Smooth muscle cell (in vitro differentiated cells): ENCODE results near the gene SAMD7. TPM values are rescaled to one million over a fixed set of nuclear protein-coding genes. Genes with fewer than 3 reads are reported as not detected.

Source experiments
- DNase-seq: peaks from one replicate; lab custom pipeline; 2025; ENCODE audit not compliant: unreplicated experiment; lab: John Stamatoyannopoulos, UW
- H2AFZ ChIP-seq: fragments of 200-600 bp; sonication (generic); 2 replicates; pipeline ENCODE4 v1.6.0; 2016; ENCODE audit warnings: antibody characterized with exemption, low read depth, mild to moderate bottlenecking
- H3F3A ChIP-seq: fragments of 200-600 bp; sonication (generic); 2 replicates; pipeline ENCODE4 v1.6.0; 2017; ENCODE audit warnings: antibody characterized with exemption, low read depth
- H3K27ac ChIP-seq: fragments of 200-600 bp; sonication (generic); 2 replicates; pipeline ENCODE4 v1.5.1; 2016; ENCODE audit warnings: low read depth, mild to moderate bottlenecking
- H3K27me3 ChIP-seq: fragments of 200-600 bp; sonication (generic); 2 replicates; pipeline ENCODE4 v1.6.1; 2016; ENCODE audit warnings: low read depth, mild to moderate bottlenecking
- H3K36me3 ChIP-seq: fragments of 200-600 bp; sonication (generic); 2 replicates; pipeline ENCODE4 v1.5.1; 2016; ENCODE audit warnings: low read depth
- H3K4me1 ChIP-seq: fragments of 200-600 bp; sonication (generic); 2 replicates; pipeline ENCODE4 v1.5.1; 2016; ENCODE audit warnings: low read depth
- H3K4me2 ChIP-seq: fragments of 200-600 bp; sonication (generic); 2 replicates; pipeline ENCODE4 v1.6.0; 2016; ENCODE audit warnings: mild to moderate bottlenecking
- H3K4me3 ChIP-seq: fragments of 200-600 bp; sonication (generic); 2 replicates; pipeline ENCODE4 v1.5.1; 2016; ENCODE audit warnings: mild to moderate bottlenecking
- H3K79me2 ChIP-seq: fragments of 200-600 bp; sonication (generic); 2 replicates; pipeline ENCODE4 v1.6.0; 2016; ENCODE audit warnings: low read depth, mild to moderate bottlenecking
- H3K9ac ChIP-seq: fragments of 200-600 bp; sonication (generic); 2 replicates; pipeline ENCODE4 v1.6.0; 2016; ENCODE audit warnings: low read depth
- H3K9me3 ChIP-seq: fragments of 200-600 bp; sonication (generic); replicated peaks from 2 replicates; pipeline ENCODE4 v1.5.1; 2016; ENCODE audit warnings: low read depth
- H4K20me1 ChIP-seq: fragments of 200-600 bp; sonication (generic); 2 replicates; pipeline ENCODE4 v1.6.0; 2016; ENCODE audit warnings: low read depth
- WGBS: methylation state at CpG from one replicate; pipeline ENCODE4 v1.1.7; 2016; ENCODE audit warnings: low lambda C conversion rate; 5-methylcytosine and 5-hydroxymethylcytosine counted together
- polyA plus RNA-seq: library from polyadenylated mRNA; unstranded; fragments of >200 nt; fragmentation: Nextera tagmentation; extraction: Ambion mirVana; gene quantifications from 2 replicates; pipeline ENCODE4 v1.2.1, GENCODE V29; 2016
- total RNA-seq: library from RNA; depleted of rRNA; stranded (reverse); fragments of >200 nt; gene quantifications from 2 replicates; pipeline ENCODE4 v1.2.3, GENCODE V29; 2014
- TF ChIP-seq, protein P1 (sequence below): fragments of 200-600 bp; sonication (generic); IDR thresholded peaks from 2 replicates; pipeline ENCODE4 v1.5.1; 2017; ENCODE audit warnings: borderline replicate concordance, mild to moderate bottlenecking, antibody characterized with exemption; ENCODE audit not compliant: insufficient read depth, poor library complexity, severe bottlenecking

Gene SAMD7
- total and polyA plus RNA-seq, 2 experiments from 2014 or later: not detected

DNA sequence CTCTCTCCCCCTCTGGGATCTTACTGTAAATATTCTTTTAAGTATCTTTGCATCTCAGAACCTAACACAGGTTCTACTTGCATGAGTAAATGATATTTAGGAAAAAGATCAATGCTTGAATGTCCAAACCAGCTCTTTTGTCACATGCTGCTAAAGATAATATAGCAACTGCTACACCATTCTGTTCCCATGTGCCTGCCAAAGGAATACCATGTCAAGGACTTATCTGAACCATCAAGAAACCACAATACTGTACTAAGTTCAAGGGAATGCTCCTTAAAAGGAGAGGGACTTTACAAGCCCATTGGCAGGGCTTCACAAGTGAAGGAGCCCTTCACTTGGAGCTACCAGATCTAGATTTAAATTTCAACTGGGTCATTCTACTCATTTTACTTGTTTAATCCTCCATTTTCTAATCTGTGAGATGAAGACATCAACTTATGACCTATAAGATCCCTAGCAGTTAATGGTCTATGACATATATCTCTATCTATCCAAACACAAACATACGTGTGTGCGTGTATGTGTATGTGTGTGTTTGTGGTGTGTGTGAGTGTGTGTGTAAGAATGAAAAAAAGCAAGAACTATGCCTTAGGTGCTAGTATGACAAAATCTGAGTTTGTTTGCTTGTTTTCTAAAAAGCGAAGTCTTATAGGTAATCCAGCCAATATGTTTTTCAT lies 42.2 kb downstream of the SAMD7 start:
- no peaks in the 10 kb centered on the region for H3K27me3 ChIP-seq
- H3K4me1 ChIP-seq: no peaks in the 10 kb centered on the region
- no peak overlapping the region for H3K27ac ChIP-seq
- no peak overlapping the region for H3K4me3 ChIP-seq
- H3K9ac ChIP-seq: no peak overlapping the region
- no peaks in the 10 kb centered on the region for H3K79me2 ChIP-seq
- WGBS: 96% methylated on average over 3 of the region's 3 CpGs
- H2AFZ ChIP-seq: no peak overlapping the region
- H3F3A ChIP-seq: peaks cover 4% of the 10 kb centered on the region
- DNase-seq: no peak
- no peaks in the 10 kb centered on the region for H3K9me3 ChIP-seq
- no peaks in the 10 kb centered on the region for H3K36me3 ChIP-seq
- H4K20me1 ChIP-seq: no peaks in the 10 kb centered on the region
- no peak overlapping the region for H3K4me2 ChIP-seq
- TF ChIP-seq, protein P1, sequence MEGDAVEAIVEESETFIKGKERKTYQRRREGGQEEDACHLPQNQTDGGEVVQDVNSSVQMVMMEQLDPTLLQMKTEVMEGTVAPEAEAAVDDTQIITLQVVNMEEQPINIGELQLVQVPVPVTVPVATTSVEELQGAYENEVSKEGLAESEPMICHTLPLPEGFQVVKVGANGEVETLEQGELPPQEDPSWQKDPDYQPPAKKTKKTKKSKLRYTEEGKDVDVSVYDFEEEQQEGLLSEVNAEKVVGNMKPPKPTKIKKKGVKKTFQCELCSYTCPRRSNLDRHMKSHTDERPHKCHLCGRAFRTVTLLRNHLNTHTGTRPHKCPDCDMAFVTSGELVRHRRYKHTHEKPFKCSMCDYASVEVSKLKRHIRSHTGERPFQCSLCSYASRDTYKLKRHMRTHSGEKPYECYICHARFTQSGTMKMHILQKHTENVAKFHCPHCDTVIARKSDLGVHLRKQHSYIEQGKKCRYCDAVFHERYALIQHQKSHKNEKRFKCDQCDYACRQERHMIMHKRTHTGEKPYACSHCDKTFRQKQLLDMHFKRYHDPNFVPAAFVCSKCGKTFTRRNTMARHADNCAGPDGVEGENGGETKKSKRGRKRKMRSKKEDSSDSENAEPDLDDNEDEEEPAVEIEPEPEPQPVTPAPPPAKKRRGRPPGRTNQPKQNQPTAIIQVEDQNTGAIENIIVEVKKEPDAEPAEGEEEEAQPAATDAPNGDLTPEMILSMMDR: no peak

DNA sequence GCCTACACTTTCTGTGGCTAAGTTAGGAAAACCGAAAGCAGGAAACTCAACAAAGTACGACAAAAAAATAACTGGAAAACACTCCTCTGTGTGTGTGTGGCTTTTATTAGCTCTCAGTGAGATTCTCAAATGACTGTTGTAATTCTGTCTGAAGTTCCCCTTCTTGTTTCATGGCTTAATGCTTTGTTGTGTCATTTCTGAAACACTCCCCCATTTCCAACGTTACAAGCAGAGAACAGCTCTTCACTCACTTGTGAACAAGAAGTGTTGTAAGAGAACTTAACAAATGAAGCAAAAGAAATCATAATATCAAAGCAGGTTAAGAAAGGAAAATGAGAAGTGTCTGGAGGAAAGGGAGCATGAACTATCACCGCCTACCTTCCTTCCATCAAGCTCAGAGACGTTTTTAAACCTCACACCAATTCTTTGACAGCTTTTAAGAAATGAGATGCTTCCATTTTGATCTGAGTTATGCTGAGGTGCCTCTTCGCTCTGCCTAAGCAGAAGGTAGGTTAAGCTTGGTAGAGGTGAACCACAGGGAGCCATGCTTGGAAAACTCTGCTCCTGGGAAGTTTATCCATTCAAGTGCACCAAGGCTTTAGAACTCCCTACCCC lies 42.9 kb downstream of the SAMD7 start:
- Histone ChIP-seq H3K4me3 (no peak overlapping the region), H3K36me3 (no peaks in the 10 kb centered on the region), H3K9me3 (no peaks in the 10 kb centered on the region), H3K27me3 (no peaks in the 10 kb centered on the region), H3K4me2 (no peak overlapping the region), H3K9ac (no peak overlapping the region), H2AFZ (no peak overlapping the region), H4K20me1 (no peaks in the 10 kb centered on the region), H3K4me1 (no peaks in the 10 kb centered on the region), H3K27ac (no peak overlapping the region), H3K79me2 (no peaks in the 10 kb centered on the region), H3F3A (no peaks in the 10 kb centered on the region)
- DNase-seq: no peak
- 74% methylated on average over 6 of the region's 6 CpGs for WGBS
- TF ChIP-seq, protein P1: no peak

DNA sequence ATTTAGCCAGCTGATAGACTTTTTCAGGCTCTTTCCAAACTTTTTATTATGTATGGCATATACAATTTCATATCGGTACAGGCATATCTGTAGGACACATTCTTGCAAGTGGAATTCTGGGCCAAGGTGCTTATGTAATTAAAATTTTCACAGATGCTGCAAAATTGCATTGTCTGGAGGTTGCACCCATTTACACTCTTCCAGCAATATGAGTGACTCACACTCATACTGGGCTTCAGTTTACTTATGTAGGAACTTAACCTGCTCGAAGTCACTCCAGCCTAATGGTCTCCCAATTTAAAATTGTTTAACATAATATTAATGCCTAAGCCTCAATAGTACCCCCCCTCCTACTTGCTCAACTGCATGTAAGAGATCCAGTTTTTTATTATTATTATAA lies 44.0 kb downstream of the SAMD7 start:
- H3K4me2 ChIP-seq: no peak overlapping the region
- peaks cover 4% of the 10 kb centered on the region for H3K27me3 ChIP-seq
- H3K9me3 ChIP-seq: no peaks in the 10 kb centered on the region
- no peak for DNase-seq
- no peak overlapping the region for H2AFZ ChIP-seq
- no peaks in the 10 kb centered on the region for H3K79me2 ChIP-seq
- H3F3A ChIP-seq: no peaks in the 10 kb centered on the region
- no peak overlapping the region for H3K9ac ChIP-seq
- H3K4me3 ChIP-seq: no peak overlapping the region
- H3K27ac ChIP-seq: no peak overlapping the region
- H4K20me1 ChIP-seq: no peaks in the 10 kb centered on the region
- no peaks in the 10 kb centered on the region for H3K36me3 ChIP-seq
- TF ChIP-seq, protein P1: no peak
- no peaks in the 10 kb centered on the region for H3K4me1 ChIP-seq
- 91% methylated on average over 2 of the region's 2 CpGs for WGBS

DNA sequence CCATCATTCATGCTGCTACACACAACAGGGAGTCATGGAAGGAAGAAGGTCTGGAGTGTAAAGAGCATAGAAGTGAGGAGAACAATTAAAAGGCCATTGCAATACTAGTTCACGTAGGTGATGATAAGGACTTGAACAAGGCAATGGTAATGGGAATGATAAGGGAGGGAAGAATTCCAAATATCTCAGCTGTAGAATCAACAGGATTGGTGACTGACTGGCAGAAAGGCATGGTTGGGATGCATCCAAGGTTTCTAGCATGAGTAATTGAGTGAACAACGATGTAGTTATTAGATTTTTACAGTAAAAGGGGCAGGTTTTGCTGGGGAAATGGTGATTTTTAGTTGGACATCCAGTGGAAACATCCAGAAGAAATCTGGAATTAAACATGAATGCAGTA lies 52.8 kb downstream of the SAMD7 start:
- H3K79me2 ChIP-seq: peaks cover 23% of the 10 kb centered on the region
- H3F3A ChIP-seq: no peaks in the 10 kb centered on the region
- H3K4me2 ChIP-seq: no peak overlapping the region
- 61% methylated on average over 2 of the region's 2 CpGs for WGBS
- H3K4me1 ChIP-seq: peaks cover 17% of the 10 kb centered on the region
- no peak overlapping the region for H3K4me3 ChIP-seq
- H3K27ac ChIP-seq: no peak overlapping the region
- no peaks in the 10 kb centered on the region for H3K36me3 ChIP-seq
- no peak overlapping the region for H2AFZ ChIP-seq
- peaks cover 21% of the 10 kb centered on the region for H4K20me1 ChIP-seq
- DNase-seq: no peak
- H3K9ac ChIP-seq: no peak overlapping the region
- TF ChIP-seq, protein P1: no peak
- H3K27me3 ChIP-seq: peaks cover 4% of the 10 kb centered on the region
- H3K9me3 ChIP-seq: no peaks in the 10 kb centered on the region
